GM23338 (cell line): Measurements from ENCODE around the gene CHST13. TPM values are rescaled to one million over a fixed set of nuclear protein-coding genes. Genes with fewer than 3 reads are reported as not detected.

Source experiments
- ATAC-seq: fragments of 200-7000 bp; cut with Tn5 transposase; 3 replicates; pipeline ENCODE4 v1.9.1; 2020
- DNase-seq: peaks from one replicate; pipeline ENCODE4 v3.0.0-alpha.2; 2015; ENCODE audit warnings: low spot score
- H2AFZ ChIP-seq: fragments of 200-600 bp; sonication (generic); 2 replicates; pipeline ENCODE4 v1.8.0; 2016; ENCODE audit warnings: antibody characterized with exemption, mild to moderate bottlenecking, moderate library complexity
- H3F3A ChIP-seq: fragments of 200-600 bp; sonication (generic); replicated peaks from 2 replicates; pipeline ENCODE4 v1.8.0; 2017; ENCODE audit warnings: antibody characterized with exemption, mixed run types, low read depth
- H3K27ac ChIP-seq: fragments of 200-600 bp; sonication (generic); 2 replicates; pipeline ENCODE4 v1.6.1; 2016; ENCODE audit warnings: low read depth
- H3K27me3 ChIP-seq: fragments of 200-600 bp; sonication (generic); 2 replicates; pipeline ENCODE4 v1.8.0; 2016; ENCODE audit warnings: mild to moderate bottlenecking, mixed run types, moderate library complexity; ENCODE audit not compliant: insufficient read depth
- H3K36me3 ChIP-seq: fragments of 200-600 bp; sonication (generic); 2 replicates; pipeline ENCODE4 v1.8.0; 2016; ENCODE audit warnings: mild to moderate bottlenecking; ENCODE audit not compliant: insufficient read depth
- H3K4me1 ChIP-seq: fragments of 200-600 bp; sonication (generic); 2 replicates; pipeline ENCODE4 v1.8.0; 2016; ENCODE audit warnings: mild to moderate bottlenecking, moderate library complexity; ENCODE audit not compliant: insufficient read depth
- H3K4me2 ChIP-seq: fragments of 200-600 bp; sonication (generic); 2 replicates; pipeline ENCODE4 v1.7.1; 2017; ENCODE audit warnings: mixed run types
- H3K4me3 ChIP-seq: fragments of 200-600 bp; sonication (generic); 2 replicates; pipeline ENCODE4 v1.6.1; 2016; ENCODE audit warnings: mixed run types
- H3K79me2 ChIP-seq: fragments of 200-600 bp; sonication (generic); replicated peaks from 2 replicates; pipeline ENCODE4 v1.8.0; 2017; ENCODE audit warnings: mild to moderate bottlenecking; ENCODE audit not compliant: insufficient read depth
- H3K9me2 ChIP-seq: fragments of 200-600 bp; sonication (generic); 2 replicates; pipeline ENCODE4 v1.8.0; 2017; ENCODE audit not compliant: insufficient read depth
- H4K20me1 ChIP-seq: fragments of 200-600 bp; sonication (generic); replicated peaks from 2 replicates; pipeline ENCODE4 v1.8.0; 2017; ENCODE audit warnings: mild to moderate bottlenecking; ENCODE audit not compliant: insufficient read depth
- H3K27ac Mint-ChIP-seq: 2 replicates; pipeline ENCODE4 v1.8.0; 2020; ENCODE audit warnings: inconsistent platforms, mild to moderate bottlenecking, moderate library complexity, mixed read lengths
- H3K27me3 Mint-ChIP-seq: 3 replicates; pipeline ENCODE4 v1.8.0; 2022; ENCODE audit warnings: low read depth, mild to moderate bottlenecking, moderate library complexity, mixed read lengths, inconsistent platforms; ENCODE audit not compliant: insufficient read depth, poor library complexity
- H3K36me3 Mint-ChIP-seq: 3 replicates; pipeline ENCODE4 v1.8.0; 2021; ENCODE audit warnings: low read depth, mild to moderate bottlenecking, inconsistent platforms, moderate library complexity, mixed read lengths
- H3K4me1 Mint-ChIP-seq: 3 replicates; pipeline ENCODE4 v1.8.0; 2020; ENCODE audit warnings: mild to moderate bottlenecking, inconsistent platforms, mixed read lengths
- H3K4me3 Mint-ChIP-seq: 3 replicates; pipeline ENCODE4 v1.8.0; 2021; ENCODE audit warnings: moderate library complexity, mild to moderate bottlenecking, inconsistent platforms, mixed read lengths
- H3K9me3 Mint-ChIP-seq: 3 replicates; pipeline ENCODE4 v1.8.0; 2020; ENCODE audit warnings: moderate library complexity, mild to moderate bottlenecking, inconsistent platforms, mixed read lengths
- CREB1 ChIP-seq: fragments of 250-450 bp; sonication (Bioruptor Pico); IDR thresholded peaks from 2 replicates; pipeline ENCODE4 v1.5.0; 2020; ENCODE audit warnings: low read depth, mild to moderate bottlenecking, moderate library complexity
- CTCF ChIP-seq, 2 experiments: fragments of 200-600 bp in 1 of 2; sonication (generic) in 1 of 2; conservative IDR thresholded peaks; 2 replicates each; pipeline versions ENCODE4 v1.5.1 to v1.6.1; 2016 to 2017; ENCODE audit warnings: antibody characterized with exemption in 2 of 2, low read depth in 2 of 2, mild to moderate bottlenecking in 2 of 2, moderate library complexity in 1 of 2
- ETS1 ChIP-seq: IDR thresholded peaks from 2 replicates; pipeline ENCODE4 v1.6.1; 2016; ENCODE audit warnings: antibody characterized with exemption
- EZH2 ChIP-seq: fragments of 200-600 bp; sonication (generic); IDR thresholded peaks from one replicate; pipeline ENCODE4 v1.8.0; 2017; ENCODE audit warnings: antibody characterized with exemption, mild to moderate bottlenecking, low read depth; ENCODE audit not compliant: unreplicated experiment
- EZH2phosphoT487 ChIP-seq: fragments of 200-600 bp; sonication (generic); IDR thresholded peaks from one replicate; pipeline ENCODE4 v1.8.1; 2018; ENCODE audit warnings: antibody characterized with exemption; ENCODE audit not compliant: unreplicated experiment
- JUNB ChIP-seq: IDR thresholded peaks from one replicate; pipeline ENCODE4 v1.6.1; 2016; ENCODE audit warnings: antibody characterized with exemption; ENCODE audit not compliant: unreplicated experiment
- NANOG ChIP-seq: IDR thresholded peaks from 2 replicates; pipeline ENCODE4 v1.6.1; 2016; ENCODE audit warnings: antibody characterized with exemption, borderline replicate concordance
- POLR2AphosphoS5 ChIP-seq: IDR thresholded peaks from 2 replicates; pipeline ENCODE4 v1.6.1; 2016; ENCODE audit warnings: antibody characterized with exemption, low read depth
- REST ChIP-seq: IDR thresholded peaks from one replicate; pipeline ENCODE4 v1.6.1; 2018; ENCODE audit warnings: antibody characterized with exemption; ENCODE audit not compliant: unreplicated experiment
- STAT1 ChIP-seq: IDR thresholded peaks from one replicate; pipeline ENCODE4 v1.6.1; 2016; ENCODE audit warnings: antibody characterized with exemption; ENCODE audit not compliant: unreplicated experiment
- ZNF114 ChIP-seq: fragments of 250-450 bp; sonication (Bioruptor Pico); IDR thresholded peaks from 2 replicates; pipeline ENCODE4 v1.5.0; 2020; ENCODE audit warnings: mild to moderate bottlenecking, moderate library complexity
- ZNF331 ChIP-seq: fragments of 250-450 bp; sonication (Bioruptor Pico); IDR thresholded peaks from 2 replicates; pipeline ENCODE4 v1.5.0; 2020; ENCODE audit warnings: low read depth, mild to moderate bottlenecking, moderate library complexity
- ZNF462 ChIP-seq: fragments of 250-450 bp; sonication (Bioruptor Pico); IDR thresholded peaks from 2 replicates; pipeline ENCODE4 v1.5.0; 2020; ENCODE audit warnings: mild to moderate bottlenecking, moderate library complexity
- polyA plus RNA-seq: library from polyadenylated mRNA; unstranded; fragments of >200 nt; fragmentation: Nextera tagmentation; extraction: Ambion mirVana; gene quantifications from 2 replicates; pipeline ENCODE4 v1.2.1, GENCODE V29; 2016
- total RNA-seq: library from RNA; depleted of rRNA; stranded (reverse); fragments of >200 nt; shearing (Covaris generic); gene quantifications from 2 replicates; pipeline ENCODE4 v1.2.3, GENCODE V29; 2014

Gene CHST13
- total and polyA plus RNA-seq, 2 experiments from 2014 or later: 3.7 to 8.4 TPM

GRCh38 chr3:126573492-126574117 lies 49.6 kb downstream of the CHST13 start:
- TF ChIP-seq JUNB: no peak
- no peak for TF ChIP-seq CTCF (conservative IDR thresholded peaks at IDR 0.05; ENCODE audit: low read depth in 2 of 2)
- TF ChIP-seq ZNF331 (CRISPR knock-in tag): no peak
- no peak for TF ChIP-seq NANOG
- no peak for TF ChIP-seq STAT1
- no peak for TF ChIP-seq EZH2
- no peak for TF ChIP-seq EZH2phosphoT487
- TF ChIP-seq CREB1 (CRISPR knock-in tag): no peak
- no peak for TF ChIP-seq POLR2AphosphoS5
- TF ChIP-seq ETS1: no peak
- no peak for TF ChIP-seq ZNF114
- TF ChIP-seq REST: no peak
- TF ChIP-seq ZNF462 (CRISPR knock-in tag): no peak
- Histone ChIP-seq H3F3A (no peaks in the 10 kb centered on the region), H3K9me2 (no peaks in the 10 kb centered on the region), H4K20me1 (no peaks in the 10 kb centered on the region), H3K4me2 (no peak overlapping the region), H3K36me3 (no peaks in the 10 kb centered on the region), H3K4me3 (no peak overlapping the region), H3K4me1 (no peaks in the 10 kb centered on the region), H3K27ac (no peak overlapping the region), H2AFZ (no peak overlapping the region), H3K79me2 (no peaks in the 10 kb centered on the region), H3K27me3 (no peaks in the 10 kb centered on the region)
- Mint-ChIP-seq H3K27ac (no peak overlapping the region), H3K9me3 (no peaks in the 10 kb centered on the region), H3K36me3 (no peaks in the 10 kb centered on the region), H3K4me3 (no peak overlapping the region), H3K4me1 (peaks cover under 1% of the 10 kb centered on the region; the same call in 1 of the 3 replicates), H3K27me3 (peaks cover 5% of the 10 kb centered on the region)
- DNase-seq: no peak
- ATAC-seq: no peak
